PC-9 (cell line): Measurements from ENCODE around the gene CD9.

Experiments
- CTCF ChIP-seq: fragments of 200-600 bp; sonication (generic); conservative IDR thresholded peaks from 2 replicates; pipeline ENCODE4 v1.6.1; 2017; ENCODE audit warnings: mixed run types, antibody characterized with exemption, mild to moderate bottlenecking, moderate library complexity
- EZH2 ChIP-seq: fragments of 200-600 bp; sonication (generic); IDR thresholded peaks from 2 replicates; pipeline ENCODE4 v1.8.0; 2017; ENCODE audit warnings: antibody characterized with exemption, low read depth

GRCh38 chr12:6200256-6201212 is at the start of gene CD9:
- TF ChIP-seq CTCF (peak; percentile 32; the same call in 1 of the 2 replicates), EZH2 (no peak)
